Peyer's patch (tissue), 4 donors: ENCODE measurements around the gene ANKRD55. TPM values are rescaled to one million over a fixed set of nuclear protein-coding genes. Genes with fewer than 3 reads are reported as not detected.

ENCODE experiments used
- DNase-seq, 3 donors: peaks; one replicate each; pipeline ENCODE4 v3.0.0-alpha.2; 2017 to 2019
- H3K27ac ChIP-seq, 4 donors: fragments of 200-600 bp; sonication (generic); one replicate each; pipeline ENCODE4 v1.5.1; 2016 to 2019
- H3K27me3 ChIP-seq, 2 donors: fragments of 200-600 bp; sonication (generic); one replicate each; pipeline ENCODE4 v1.5.1; 2019
- H3K36me3 ChIP-seq, 3 donors: fragments of 200-600 bp; sonication (generic); one replicate each; pipeline ENCODE4 v1.5.1; 2016 to 2019
- H3K4me1 ChIP-seq, 4 donors: fragments of 200-600 bp; sonication (generic); one replicate each; pipeline ENCODE4 v1.5.1; 2016 to 2019
- H3K4me3 ChIP-seq, 4 donors: fragments of 200-600 bp; sonication (generic); 1 replicate in 3 of 4; 2 replicates in 1 of 4; pipeline ENCODE4 v1.5.1; 2016 to 2019; ENCODE audit warnings: mild to moderate bottlenecking in 1 of 4
- H3K9me3 ChIP-seq, 4 donors: fragments of 200-600 bp; sonication (generic); one replicate each; pipeline ENCODE4 v1.5.1; 2016 to 2019; ENCODE audit warnings: mild to moderate bottlenecking in 1 of 4
- POLR2A ChIP-seq, 2 donors: fragments of 450-650 bp; IDR thresholded peaks; one replicate each; pipeline ENCODE4 v1.5.1; 2017; ENCODE audit warnings: antibody characterized with exemption in 2 of 2, mild to moderate bottlenecking in 2 of 2, moderate library complexity in 2 of 2
- total RNA-seq, 4 donors: library from RNA; depleted of rRNA; stranded (reverse); fragments of >200 nt; gene quantifications; one replicate each; pipeline ENCODE4 v1.1.0, GENCODE V29; 2016
- TF ChIP-seq, protein P1 (sequence below), 6 experiments: fragments of 450-650 bp in 4 of 6; fragments of 200-600 bp in 2 of 6; sonication (generic) in 1 of 6; IDR thresholded peaks; one replicate each; pipeline ENCODE4 v1.5.1; 2017 to 2019; ENCODE audit warnings: antibody characterized with exemption in 6 of 6, mild to moderate bottlenecking in 3 of 6, moderate library complexity in 1 of 6

ANKRD55 gene
- total RNA-seq, 4 donors from 2014 or later: 0.80 to 8.3 TPM; not detected in 2

- Histone ChIP-seq H3K27ac (peak overlapping the region in 2 of 4 donors; percentile 75 to 82), H3K27me3 (no peaks in the 10 kb centered on the region), H3K9me3 (no peaks in the 10 kb centered on the region), H3K4me3 (no peak overlapping the region), H3K36me3 (no peaks in the 10 kb centered on the region), H3K4me1 (peaks cover 0 to 29% (median 4%) of the 10 kb centered on the region in 4 donors)
- no peak for DNase-seq
- no peak for TF ChIP-seq POLR2A (IDR thresholded peaks at IDR 0.05)
Observed at GRCh38 chr5:56059854-56060253, 173.3 kb downstream of the ANKRD55 start.

DNA sequence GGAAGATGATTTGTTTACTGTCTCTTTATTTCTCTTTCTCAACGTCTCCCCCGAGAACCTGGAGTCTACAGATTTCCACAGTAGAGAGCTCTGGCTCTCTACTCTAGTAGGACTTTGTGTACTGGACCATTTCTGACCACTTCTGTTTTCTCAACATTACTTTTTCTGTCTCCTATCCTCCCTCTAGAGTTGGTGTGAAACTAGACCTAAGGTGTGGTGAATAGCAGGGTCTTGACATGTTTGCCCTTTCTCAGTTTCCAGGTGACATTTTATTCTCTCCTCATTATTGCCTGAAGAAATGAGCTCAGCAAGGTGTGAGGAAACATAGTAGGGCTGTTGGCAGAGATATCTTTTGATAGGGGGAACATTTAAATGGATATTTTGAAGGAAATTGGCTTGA, 176.3 kb downstream of the ANKRD55 start:
- Histone ChIP-seq H3K9me3 (no peaks in the 10 kb centered on the region), H3K4me1 (peaks cover 0 to 29% (median 4%) of the 10 kb centered on the region in 4 donors)

DNA sequence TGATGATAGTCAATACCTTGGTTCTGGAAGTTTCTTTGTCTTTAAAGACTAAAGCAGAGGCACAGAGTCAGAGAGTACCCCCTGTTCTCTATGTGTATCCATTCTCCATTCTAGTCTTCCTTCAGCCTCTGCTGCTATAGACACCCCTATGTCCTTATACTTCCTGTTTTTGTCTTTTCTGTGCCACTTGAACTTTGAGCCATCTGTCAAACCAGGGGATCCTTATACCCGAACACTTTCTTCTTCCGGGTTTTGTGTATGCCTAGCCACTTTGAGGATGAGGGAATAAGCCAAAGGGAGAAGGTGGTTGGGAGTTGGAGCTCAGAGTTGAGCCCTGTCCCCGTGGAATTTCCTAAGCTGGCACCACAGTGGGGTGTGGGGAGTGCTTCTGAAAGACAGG, 177.3 kb downstream of the ANKRD55 start:
- Histone ChIP-seq H3K27me3 (no peaks in the 10 kb centered on the region), H3K27ac (peak overlapping the region in 3 of 4 donors; percentile 13 to 48 (median 39)), H3K9me3 (no peaks in the 10 kb centered on the region), H3K36me3 (no peaks in the 10 kb centered on the region), H3K4me1 (peaks cover 0 to 29% (median 5%) of the 10 kb centered on the region in 4 donors), H3K4me3 (no peak overlapping the region)
- no peak for DNase-seq
- TF ChIP-seq, protein P1, sequence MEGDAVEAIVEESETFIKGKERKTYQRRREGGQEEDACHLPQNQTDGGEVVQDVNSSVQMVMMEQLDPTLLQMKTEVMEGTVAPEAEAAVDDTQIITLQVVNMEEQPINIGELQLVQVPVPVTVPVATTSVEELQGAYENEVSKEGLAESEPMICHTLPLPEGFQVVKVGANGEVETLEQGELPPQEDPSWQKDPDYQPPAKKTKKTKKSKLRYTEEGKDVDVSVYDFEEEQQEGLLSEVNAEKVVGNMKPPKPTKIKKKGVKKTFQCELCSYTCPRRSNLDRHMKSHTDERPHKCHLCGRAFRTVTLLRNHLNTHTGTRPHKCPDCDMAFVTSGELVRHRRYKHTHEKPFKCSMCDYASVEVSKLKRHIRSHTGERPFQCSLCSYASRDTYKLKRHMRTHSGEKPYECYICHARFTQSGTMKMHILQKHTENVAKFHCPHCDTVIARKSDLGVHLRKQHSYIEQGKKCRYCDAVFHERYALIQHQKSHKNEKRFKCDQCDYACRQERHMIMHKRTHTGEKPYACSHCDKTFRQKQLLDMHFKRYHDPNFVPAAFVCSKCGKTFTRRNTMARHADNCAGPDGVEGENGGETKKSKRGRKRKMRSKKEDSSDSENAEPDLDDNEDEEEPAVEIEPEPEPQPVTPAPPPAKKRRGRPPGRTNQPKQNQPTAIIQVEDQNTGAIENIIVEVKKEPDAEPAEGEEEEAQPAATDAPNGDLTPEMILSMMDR (IDR thresholded peaks at IDR 0.05): no peak
- TF ChIP-seq POLR2A (IDR thresholded peaks at IDR 0.05): no peak

More for the DNA sequence above, 176.3 kb downstream of the ANKRD55 start:
- H3K36me3 ChIP-seq: no peaks in the 10 kb centered on the region
- H3K4me3 ChIP-seq: no peak overlapping the region
- DNase-seq: no peak
- peak overlapping the region in 3 of 4 donors; percentile 52 to 82 (median 75) for H3K27ac ChIP-seq
- H3K27me3 ChIP-seq: no peaks in the 10 kb centered on the region
- TF ChIP-seq POLR2A (IDR thresholded peaks at IDR 0.05): no peak
- TF ChIP-seq, protein P1 (IDR thresholded peaks at IDR 0.05): no peak

- no peak for DNase-seq
- H3K4me3 ChIP-seq: no peak overlapping the region
- no peaks in the 10 kb centered on the region for H3K9me3 ChIP-seq
- no peaks in the 10 kb centered on the region for H3K36me3 ChIP-seq
- peak overlapping the region in 2 of 4 donors; percentile 1 to 48 for H3K27ac ChIP-seq
- peaks cover 0 to 30% (median 7%) of the 10 kb centered on the region in 4 donors for H3K4me1 ChIP-seq
- no peaks in the 10 kb centered on the region for H3K27me3 ChIP-seq
- no peak for TF ChIP-seq POLR2A (IDR thresholded peaks at IDR 0.05)
- TF ChIP-seq, protein P1 (IDR thresholded peaks at IDR 0.05): no peak
Observed at GRCh38 chr5:56055287-56055686, 177.8 kb downstream of the ANKRD55 start.

DNA sequence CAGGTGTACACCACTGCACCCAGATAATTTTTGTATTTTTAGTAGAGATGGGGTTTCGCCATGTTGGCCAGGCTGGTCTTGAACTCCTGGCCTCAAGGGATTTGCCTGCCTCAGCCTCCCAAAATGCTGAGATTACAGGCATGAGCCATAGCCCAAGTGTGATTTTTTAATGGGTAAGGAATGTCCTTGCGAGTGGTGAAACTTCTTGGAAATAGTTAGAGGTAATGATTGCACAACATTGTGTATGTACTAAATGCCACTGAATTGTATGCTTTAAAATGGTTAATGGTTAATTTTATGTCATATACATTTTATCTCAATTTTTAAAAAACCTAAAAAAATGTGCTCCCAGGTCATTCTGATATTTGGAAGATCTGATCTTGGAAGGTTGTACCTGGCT, 178.5 kb downstream of the ANKRD55 start:
- Histone ChIP-seq H3K27ac (peak overlapping the region in 1 of 4 donors; percentile 43), H3K27me3 (no peaks in the 10 kb centered on the region), H3K4me3 (no peak overlapping the region), H3K36me3 (no peaks in the 10 kb centered on the region), H3K4me1 (peaks cover 0 to 36% (median 7%) of the 10 kb centered on the region in 4 donors), H3K9me3 (no peaks in the 10 kb centered on the region)
- DNase-seq: no peak
- TF ChIP-seq POLR2A (IDR thresholded peaks at IDR 0.05): no peak

- Histone ChIP-seq H3K4me3 (no peak overlapping the region), H3K9me3 (no peaks in the 10 kb centered on the region)
Observed at GRCh38 chr5:56053363-56053762, 179.8 kb downstream of the ANKRD55 start.

More at GRCh38 chr5:56053363-56053762, 179.8 kb downstream of the ANKRD55 start:
- Histone ChIP-seq H3K36me3 (no peaks in the 10 kb centered on the region), H3K4me1 (peaks cover 0 to 23% (median 7%) of the 10 kb centered on the region in 4 donors), H3K27ac (peak overlapping the region in 2 of 4 donors; percentile 18 to 72), H3K27me3 (no peaks in the 10 kb centered on the region)
- peak in 1 of 3 donors; percentile 58 for DNase-seq
- TF ChIP-seq POLR2A (IDR thresholded peaks at IDR 0.05): no peak
- TF ChIP-seq, protein P1 (IDR thresholded peaks at IDR 0.05): no peak
